Peyer's patch (tissue), 4 donors: ENCODE measurements around the gene FNIP1. TPM values are rescaled to one million over a fixed set of nuclear protein-coding genes. Genes with fewer than 3 reads are reported as not detected.

Experiments used
- DNase-seq, 3 donors: peaks; one replicate each; pipeline ENCODE4 v3.0.0-alpha.2; 2017 to 2019
- H3K27ac ChIP-seq, 4 donors: fragments of 200-600 bp; sonication (generic); one replicate each; pipeline ENCODE4 v1.5.1; 2016 to 2019
- H3K27me3 ChIP-seq, 2 donors: fragments of 200-600 bp; sonication (generic); one replicate each; pipeline ENCODE4 v1.5.1; 2019
- H3K36me3 ChIP-seq, 3 donors: fragments of 200-600 bp; sonication (generic); one replicate each; pipeline ENCODE4 v1.5.1; 2016 to 2019
- H3K4me1 ChIP-seq, 4 donors: fragments of 200-600 bp; sonication (generic); one replicate each; pipeline ENCODE4 v1.5.1; 2016 to 2019
- H3K4me3 ChIP-seq, 4 donors: fragments of 200-600 bp; sonication (generic); 1 replicate in 3 of 4; 2 replicates in 1 of 4; pipeline ENCODE4 v1.5.1; 2016 to 2019; ENCODE audit warnings: mild to moderate bottlenecking in 1 of 4
- H3K9me3 ChIP-seq, 4 donors: fragments of 200-600 bp; sonication (generic); one replicate each; pipeline ENCODE4 v1.5.1; 2016 to 2019; ENCODE audit warnings: mild to moderate bottlenecking in 1 of 4
- POLR2A ChIP-seq, 2 donors: fragments of 450-650 bp; IDR thresholded peaks; one replicate each; pipeline ENCODE4 v1.5.1; 2017; ENCODE audit warnings: antibody characterized with exemption in 2 of 2, mild to moderate bottlenecking in 2 of 2, moderate library complexity in 2 of 2
- total RNA-seq, 4 donors: library from RNA; depleted of rRNA; stranded (reverse); fragments of >200 nt; gene quantifications; one replicate each; pipeline ENCODE4 v1.1.0, GENCODE V29; 2016
- TF ChIP-seq, protein P1 (sequence below), 6 experiments: fragments of 450-650 bp in 4 of 6; fragments of 200-600 bp in 2 of 6; sonication (generic) in 1 of 6; IDR thresholded peaks; one replicate each; pipeline ENCODE4 v1.5.1; 2017 to 2019; ENCODE audit warnings: antibody characterized with exemption in 6 of 6, mild to moderate bottlenecking in 3 of 6, moderate library complexity in 1 of 6

Gene FNIP1
- total RNA-seq, 4 donors from 2014 or later, result 36.9 to 49.5 (median 46.1) TPM

DNA sequence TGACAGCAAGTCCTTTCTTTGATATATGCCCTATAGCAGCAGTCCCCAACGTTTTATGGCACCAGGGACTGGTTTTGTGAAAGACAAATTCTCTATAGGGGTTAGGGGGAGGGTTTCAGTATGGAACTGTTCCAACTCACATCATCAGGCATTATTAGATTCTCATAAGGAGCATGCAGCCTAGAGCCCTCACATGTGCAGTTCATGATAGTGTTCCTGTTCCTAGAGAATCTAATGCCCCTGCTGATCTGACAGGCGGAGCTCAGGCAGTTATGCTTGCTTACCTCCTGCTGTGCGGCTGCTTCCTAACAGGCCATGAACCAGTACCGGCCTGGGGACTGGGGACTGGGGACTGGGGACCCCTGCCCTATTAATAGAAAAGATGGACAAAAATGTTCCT, 159.1 kb downstream of the FNIP1 start:
- no peak for DNase-seq
- Histone ChIP-seq H3K27me3 (no peaks in the 10 kb centered on the region), H3K4me3 (no peak overlapping the region), H3K36me3 (no peaks in the 10 kb centered on the region), H3K4me1 (peaks cover 0 to 21% (median 5%) of the 10 kb centered on the region in 4 donors), H3K9me3 (no peaks in the 10 kb centered on the region), H3K27ac (no peak overlapping the region)
- TF ChIP-seq, protein P1, sequence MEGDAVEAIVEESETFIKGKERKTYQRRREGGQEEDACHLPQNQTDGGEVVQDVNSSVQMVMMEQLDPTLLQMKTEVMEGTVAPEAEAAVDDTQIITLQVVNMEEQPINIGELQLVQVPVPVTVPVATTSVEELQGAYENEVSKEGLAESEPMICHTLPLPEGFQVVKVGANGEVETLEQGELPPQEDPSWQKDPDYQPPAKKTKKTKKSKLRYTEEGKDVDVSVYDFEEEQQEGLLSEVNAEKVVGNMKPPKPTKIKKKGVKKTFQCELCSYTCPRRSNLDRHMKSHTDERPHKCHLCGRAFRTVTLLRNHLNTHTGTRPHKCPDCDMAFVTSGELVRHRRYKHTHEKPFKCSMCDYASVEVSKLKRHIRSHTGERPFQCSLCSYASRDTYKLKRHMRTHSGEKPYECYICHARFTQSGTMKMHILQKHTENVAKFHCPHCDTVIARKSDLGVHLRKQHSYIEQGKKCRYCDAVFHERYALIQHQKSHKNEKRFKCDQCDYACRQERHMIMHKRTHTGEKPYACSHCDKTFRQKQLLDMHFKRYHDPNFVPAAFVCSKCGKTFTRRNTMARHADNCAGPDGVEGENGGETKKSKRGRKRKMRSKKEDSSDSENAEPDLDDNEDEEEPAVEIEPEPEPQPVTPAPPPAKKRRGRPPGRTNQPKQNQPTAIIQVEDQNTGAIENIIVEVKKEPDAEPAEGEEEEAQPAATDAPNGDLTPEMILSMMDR (IDR thresholded peaks at IDR 0.05), result no peak
- TF ChIP-seq POLR2A (IDR thresholded peaks at IDR 0.05), result no peak

DNA sequence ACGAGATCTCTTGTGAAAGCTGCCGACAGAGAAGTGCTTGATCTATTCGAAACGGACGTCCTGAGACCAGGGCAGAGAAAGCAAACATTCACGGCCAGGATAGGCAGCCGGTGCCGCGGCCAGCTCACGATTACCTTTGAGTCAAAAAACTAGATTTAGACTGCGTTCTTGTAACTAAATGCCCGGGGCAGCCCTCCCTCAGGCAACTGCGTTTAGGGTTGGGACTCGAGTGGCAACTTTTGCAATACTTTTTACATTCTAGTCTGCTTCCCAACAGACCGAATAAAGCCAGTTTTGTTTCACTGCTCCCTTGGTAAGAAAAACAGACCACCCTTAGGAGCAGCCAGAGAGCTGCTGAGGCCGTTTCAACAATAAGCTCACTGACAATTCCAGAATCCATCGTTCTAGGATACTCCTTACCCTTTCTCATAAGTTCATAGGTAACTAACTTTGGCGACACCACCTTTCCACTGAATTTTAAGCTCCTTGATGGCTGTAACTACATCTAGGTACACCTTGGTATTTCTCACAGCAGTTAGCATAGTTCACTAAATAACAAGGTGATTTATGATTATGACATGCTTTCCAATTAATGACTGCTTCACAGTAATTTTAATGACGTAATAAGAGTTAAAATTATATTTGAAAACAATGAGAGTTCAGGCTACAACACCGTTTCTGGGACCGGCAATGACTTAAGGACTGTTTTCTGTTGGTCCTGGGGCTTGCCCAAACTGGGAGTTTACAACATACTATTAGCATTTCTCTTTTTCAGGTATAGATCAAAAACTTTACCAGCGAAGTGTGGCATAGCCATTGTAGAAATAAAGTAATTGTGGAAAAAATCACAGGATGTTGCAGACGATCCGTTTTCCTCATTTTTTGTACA, 160.9 kb downstream of the FNIP1 start:
- Histone ChIP-seq H3K27me3 (no peaks in the 10 kb centered on the region), H3K36me3 (no peaks in the 10 kb centered on the region), H3K9me3 (no peaks in the 10 kb centered on the region), H3K27ac (peak overlapping the region; percentile 87 to 99 (median 96)), H3K4me3 (peak overlapping the region; percentile 49 to 75 (median 60)), H3K4me1 (peaks cover 0 to 31% (median 6%) of the 10 kb centered on the region in 4 donors)
- DNase-seq, result no peak
- TF ChIP-seq, protein P1 (IDR thresholded peaks at IDR 0.05), result no peak
- TF ChIP-seq POLR2A (IDR thresholded peaks at IDR 0.05), result no peak

DNA sequence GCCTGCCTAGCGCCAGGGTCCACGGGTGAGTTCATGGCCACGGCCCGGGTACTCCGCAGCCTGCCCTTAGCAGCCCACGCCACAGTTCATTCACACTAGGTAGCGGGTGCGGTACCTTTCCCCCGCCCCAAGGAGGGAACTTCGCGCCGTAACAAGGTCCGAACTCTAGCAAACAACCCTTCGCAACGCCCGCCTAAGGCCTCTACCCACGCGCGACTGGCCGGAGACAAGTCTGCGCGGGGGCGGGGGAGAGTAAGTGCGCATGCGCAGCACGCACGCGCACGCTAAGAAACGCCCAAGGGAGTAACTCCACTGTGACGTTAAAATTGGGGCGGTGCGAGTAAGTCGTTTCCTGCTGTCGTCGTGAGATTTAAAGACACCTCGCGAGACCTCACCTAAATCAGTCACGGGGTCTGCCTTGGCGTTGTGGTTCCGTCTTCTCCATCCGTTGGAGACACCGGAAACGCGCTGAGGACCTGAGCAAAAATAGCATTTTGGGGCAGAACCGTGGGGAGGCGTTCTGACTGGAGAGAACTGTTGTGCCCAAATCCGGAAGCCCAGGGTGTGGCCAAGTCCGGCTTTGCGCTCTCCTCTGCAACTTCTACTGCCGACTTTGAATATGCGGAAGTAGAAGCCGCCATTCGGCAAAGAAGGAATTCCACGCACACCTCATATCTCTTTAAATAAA, 161.7 kb downstream of the FNIP1 start, which contains the start of gene RAPGEF6:
TSS of gene RAPGEF6 (minus strand) at position 234 of the 688 bp plus-strand sequence. CDS start at position 35, 199 bp downstream.
- peak within 1 kb of the TSS; percentile 87 to 99 (median 96) for H3K27ac ChIP-seq
- H3K9me3 ChIP-seq, result no peaks in the 10 kb centered on the region
- peak; percentile 97 to 99 (median 99) for DNase-seq
- H3K27me3 ChIP-seq, result no peaks in the 10 kb centered on the region
- H3K4me1 ChIP-seq, result peaks cover 0 to 39% (median 6%) of the 10 kb centered on the region in 4 donors
- peak within 1 kb of the TSS; percentile 49 to 75 (median 60) for H3K4me3 ChIP-seq
- no peaks in the 10 kb centered on the region for H3K36me3 ChIP-seq
- TF ChIP-seq POLR2A (IDR thresholded peaks at IDR 0.05), result peak; percentile 61 to 84
- TF ChIP-seq, protein P1 (IDR thresholded peaks at IDR 0.05), result peak in 3 of 6 experiments; percentile 41 to 50 (median 42)

DNA sequence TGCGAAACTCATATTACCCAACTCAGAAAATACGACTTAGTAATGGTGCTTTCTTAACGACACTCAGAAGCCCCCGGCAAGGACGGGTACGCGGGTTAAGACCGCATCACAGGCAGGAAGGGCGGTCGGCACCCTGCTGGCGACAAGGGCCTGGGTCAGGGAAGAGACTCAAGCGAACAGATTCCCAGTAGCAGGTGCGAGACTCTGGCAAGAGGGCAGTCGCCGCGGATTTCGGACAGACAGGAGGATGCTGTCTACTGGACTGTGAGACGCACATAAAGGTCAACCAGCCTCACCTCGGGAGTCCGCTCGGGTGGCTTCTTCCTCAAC, 162.2 kb downstream of the FNIP1 start:
- no peak for TF ChIP-seq POLR2A (IDR thresholded peaks at IDR 0.05)
- TF ChIP-seq, protein P1 (IDR thresholded peaks at IDR 0.05), result peak in 1 of 6 experiments; percentile 17
- Histone ChIP-seq H3K4me1 (peaks cover 0 to 42% (median 6%) of the 10 kb centered on the region in 4 donors), H3K27me3 (no peaks in the 10 kb centered on the region)

DNA sequence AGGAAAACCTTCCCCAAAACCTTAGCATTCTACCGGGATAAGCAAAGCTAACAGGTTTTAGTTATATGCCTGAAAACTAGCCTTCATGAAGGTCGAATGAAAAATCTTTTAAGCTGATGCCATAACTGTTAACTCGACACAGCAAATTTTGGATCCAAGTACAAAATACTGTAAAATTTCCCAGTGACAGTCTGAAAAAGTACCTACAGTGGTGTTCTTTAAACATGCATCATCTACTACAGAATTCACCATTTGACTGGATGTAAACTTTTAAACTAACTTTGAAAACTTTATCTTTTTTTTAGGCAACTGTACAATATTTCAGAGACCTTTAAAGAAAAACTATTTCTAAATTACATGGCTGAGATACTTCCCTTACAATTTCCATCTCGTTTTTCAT, 162.6 kb downstream of the FNIP1 start:
- peak overlapping the region; percentile 87 to 99 (median 96) for H3K27ac ChIP-seq
- no peaks in the 10 kb centered on the region for H3K27me3 ChIP-seq
- no peak for DNase-seq
- no peaks in the 10 kb centered on the region for H3K36me3 ChIP-seq
- H3K4me3 ChIP-seq, result peak overlapping the region; percentile 49 to 75 (median 60)
- peaks cover 0 to 42% (median 6%) of the 10 kb centered on the region in 4 donors for H3K4me1 ChIP-seq
- H3K9me3 ChIP-seq, result no peaks in the 10 kb centered on the region
- TF ChIP-seq, protein P1 (IDR thresholded peaks at IDR 0.05), result no peak
- TF ChIP-seq POLR2A (IDR thresholded peaks at IDR 0.05), result no peak

More for the DNA sequence above, 162.2 kb downstream of the FNIP1 start:
- peak in 2 of 3 donors; percentile 66 to 82 for DNase-seq
- H3K9me3 ChIP-seq, result no peaks in the 10 kb centered on the region
- no peaks in the 10 kb centered on the region for H3K36me3 ChIP-seq
- peak overlapping the region; percentile 49 to 75 (median 60) for H3K4me3 ChIP-seq
- peak overlapping the region; percentile 87 to 99 (median 96) for H3K27ac ChIP-seq
